Right lobe of liver (tissue), 6 donors: ENCODE results near the gene MCF2L2. TPM values are rescaled to one million over a fixed set of nuclear protein-coding genes. Genes with fewer than 3 reads are reported as not detected.

Experiments
- ATAC-seq, 4 donors: fragments of 200-7000 bp; cut with Tn5 transposase; one replicate each; pipeline ENCODE4 v1.9.1; 2020; ENCODE audit warnings: mild to moderate bottlenecking in 4 of 4, moderate library complexity in 4 of 4
- DNase-seq, 3 donors: peaks; one replicate each; pipeline ENCODE4 v3.0.0-alpha.2; 2020
- H3K27ac ChIP-seq, 3 donors: fragments of 200-600 bp; one replicate each; pipeline ENCODE4 v1.8.0; 2022
- H3K27me3 ChIP-seq, 2 donors: fragments of 200-600 bp; one replicate each; pipeline ENCODE4 v1.8.0; 2022
- H3K36me3 ChIP-seq, 4 donors: fragments of 200-600 bp; sonication (generic) in 1 of 4; one replicate each; pipeline versions ENCODE4 v1.5.1 to v1.8.0; 2017 to 2022; ENCODE audit warnings: control low read depth in 1 of 4
- H3K4me1 ChIP-seq, 4 donors: fragments of 200-600 bp; sonication (generic) in 1 of 4; one replicate each; pipeline versions ENCODE4 v1.5.1 to v1.8.0; 2017 to 2022; ENCODE audit warnings: control low read depth in 1 of 4
- H3K4me3 ChIP-seq, 3 donors: fragments of 200-600 bp; one replicate each; pipeline ENCODE4 v1.8.0; 2022
- H3K9me3 ChIP-seq, 4 donors: fragments of 200-600 bp; sonication (generic) in 1 of 4; one replicate each; pipeline versions ENCODE4 v1.5.1 to v1.8.0; 2017 to 2022; ENCODE audit warnings: control low read depth in 1 of 4
- CTCF ChIP-seq, 4 donors: fragments of 200-600 bp in 3 of 4; fragments of 450-650 bp in 1 of 4; IDR thresholded peaks; one replicate each; pipeline versions ENCODE4 v1.5.1 to v1.8.0; 2016 to 2022; ENCODE audit warnings: antibody characterized with exemption in 4 of 4, mild to moderate bottlenecking in 2 of 4
- POLR2A ChIP-seq: fragments of 450-650 bp; IDR thresholded peaks from one replicate; pipeline ENCODE4 v1.6.1; 2017; ENCODE audit warnings: antibody characterized with exemption, mild to moderate bottlenecking
- WGBS: methylation state at CpG from one replicate; pipeline ENCODE4 v1.1.6; 2018; ENCODE audit warnings: low coverage, low lambda C conversion rate; ENCODE audit not compliant: insufficient coverage; ENCODE audit errors: missing lambda C conversion rate; 5-methylcytosine and 5-hydroxymethylcytosine counted together
- intact Hi-C, 2 donors: fragments of 100-400 bp; cut with DNase I; formaldehyde crosslinking; loops; one replicate each; pipeline versions ENCODE4 v1.11.2 to v1.14.1; 2022
- total RNA-seq, 6 experiments: library from RNA; depleted of rRNA in 2 of 6; stranded (reverse); fragments of >200 nt in 2 of 6; fragmentation: NEBNext Ultra II Directional in 3 of 6; extraction: Animal tissue kit (Norgen Biotek cat#: 25700) in 3 of 6; gene quantifications; one replicate each; pipeline versions ENCODE4 v1.1.0 to v1.2.4, GENCODE V29; 2016 to 2023
- donor health status: DM: no; HTN: yes; CAD: no.
- donor health status: DM: no; HTN: no; CAD: no.
- donor health status: DM: no; HTN: no; CAD: no.
- donor health status: DM: no; HTN: yes; CAD: no.
- donor health status: DM: no; HTN: yes; CAD: no.

MCF2L2 gene
- total RNA-seq, 6 experiments from 2014 or later, result 0.07 to 0.19 (median 0.17) TPM; not detected in 1

DNA sequence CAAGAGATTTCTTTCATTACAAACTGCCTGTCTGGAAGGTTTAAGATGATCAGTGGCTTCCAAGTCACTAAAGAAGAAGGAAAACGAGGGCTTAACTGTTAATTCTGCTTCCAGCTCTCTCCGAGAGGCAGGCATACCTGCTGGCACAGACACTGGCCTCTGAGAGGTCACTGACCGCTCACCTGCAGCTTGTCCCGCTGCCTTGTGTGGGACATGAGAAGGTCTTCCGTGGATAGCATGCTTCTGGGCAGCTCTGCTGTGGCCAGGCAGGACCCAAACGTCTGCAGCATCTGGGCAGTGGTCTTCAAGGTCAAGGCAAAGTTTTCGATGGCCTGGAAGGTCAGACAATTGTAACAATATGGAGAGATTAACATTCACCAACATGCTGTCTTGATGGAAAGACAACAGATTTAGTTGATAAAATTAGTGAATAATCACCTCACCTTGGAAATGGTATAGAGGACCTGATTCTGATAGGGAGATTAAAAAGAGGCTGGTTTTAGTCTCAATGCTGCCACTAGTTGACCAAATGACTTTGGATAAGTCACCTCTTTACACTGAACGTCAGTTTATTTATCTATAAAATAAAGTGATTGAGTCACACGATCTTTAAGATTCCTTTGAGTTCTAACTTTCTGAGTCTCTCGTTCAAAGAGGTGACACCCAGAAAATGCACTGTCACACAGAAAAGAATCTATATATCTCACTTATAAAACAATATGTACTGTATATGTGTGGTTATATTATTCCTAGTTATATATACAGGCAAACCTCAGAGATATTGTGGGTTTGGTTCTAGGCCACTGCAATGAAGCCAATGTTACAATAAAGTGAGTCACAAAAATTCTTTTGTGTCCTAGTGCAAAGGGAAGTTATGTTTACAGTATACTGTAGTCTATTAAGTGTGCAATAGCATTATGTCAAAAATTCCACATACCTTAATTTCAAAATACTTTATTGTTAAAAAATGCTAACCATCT is 110.2 kb downstream of the MCF2L2 start:
- peak in 2 of 4 donors; percentile 39 to 45 for ATAC-seq
- Histone ChIP-seq H3K4me1 (no peaks in the 10 kb centered on the region), H3K4me3 (no peak overlapping the region), H3K27me3 (no peaks in the 10 kb centered on the region), H3K27ac (no peak overlapping the region), H3K9me3 (no peaks in the 10 kb centered on the region), H3K36me3 (no peaks in the 10 kb centered on the region)
- 53% methylated on average over 6 of the region's 10 CpGs for WGBS
- no peak for DNase-seq
- TF ChIP-seq POLR2A, result no peak
- TF ChIP-seq CTCF (IDR thresholded peaks at IDR 0.05), result no peak
- intact Hi-C loops, result no loop called here

DNA sequence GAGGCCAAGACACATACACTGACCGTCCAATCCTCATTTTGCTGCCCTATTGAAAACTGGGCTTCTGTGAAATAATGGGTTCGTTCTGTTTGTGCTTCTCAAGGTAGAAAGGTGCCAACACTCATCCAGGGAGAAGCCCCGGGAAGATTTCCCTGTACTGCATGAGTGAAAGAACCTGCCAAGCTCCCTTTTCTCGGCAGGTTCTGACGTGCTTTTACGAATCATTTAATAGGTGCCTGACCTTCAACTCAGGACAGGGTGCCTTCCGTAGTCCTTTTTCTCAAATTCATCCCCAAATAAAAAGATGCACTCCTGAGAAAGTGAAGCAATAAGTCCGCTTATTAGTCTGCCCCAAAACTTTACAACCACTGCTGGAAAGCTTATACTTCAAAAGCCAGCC is 111.1 kb downstream of the MCF2L2 start:
- Histone ChIP-seq H3K27me3 (no peaks in the 10 kb centered on the region), H3K36me3 (no peaks in the 10 kb centered on the region), H3K9me3 (no peaks in the 10 kb centered on the region), H3K4me1 (no peaks in the 10 kb centered on the region), H3K4me3 (no peak overlapping the region), H3K27ac (no peak overlapping the region)
- WGBS, result 88% methylated on average over 6 of the region's 8 CpGs
- DNase-seq, result no peak
- intact Hi-C loops, result no loop called here
- no peak for TF ChIP-seq CTCF (IDR thresholded peaks at IDR 0.05)
- no peak for TF ChIP-seq POLR2A
- ATAC-seq, result no peak

DNA sequence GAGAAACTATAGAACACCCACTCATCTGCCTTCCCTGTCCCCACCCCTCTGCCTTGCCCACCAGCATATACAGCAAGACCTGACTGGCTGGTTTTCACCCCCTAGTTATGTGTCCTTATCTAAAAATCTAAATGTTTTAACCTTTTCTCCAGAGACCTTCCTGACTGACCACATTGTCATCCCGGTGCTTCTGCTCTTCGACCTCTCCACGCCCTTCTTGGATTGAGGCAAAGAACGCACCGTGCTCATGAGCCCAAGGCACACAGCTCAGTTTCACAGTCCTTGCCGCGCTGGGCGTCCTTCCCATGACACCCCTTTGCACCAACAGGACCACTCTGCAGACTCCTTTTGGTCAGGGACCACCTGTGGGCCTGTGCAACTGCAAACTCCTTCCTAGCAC is 112.7 kb downstream of the MCF2L2 start:
- WGBS, result 95% methylated on average over 8 of the region's 8 CpGs
- DNase-seq (no peak), ATAC-seq (no peak)
- Histone ChIP-seq H3K36me3 (no peaks in the 10 kb centered on the region), H3K27me3 (no peaks in the 10 kb centered on the region), H3K4me3 (no peak overlapping the region), H3K4me1 (no peaks in the 10 kb centered on the region), H3K9me3 (no peaks in the 10 kb centered on the region), H3K27ac (no peak overlapping the region)
- intact Hi-C loops, result no loop called here
- no peak for TF ChIP-seq CTCF (IDR thresholded peaks at IDR 0.05)
- TF ChIP-seq POLR2A, result no peak

DNA sequence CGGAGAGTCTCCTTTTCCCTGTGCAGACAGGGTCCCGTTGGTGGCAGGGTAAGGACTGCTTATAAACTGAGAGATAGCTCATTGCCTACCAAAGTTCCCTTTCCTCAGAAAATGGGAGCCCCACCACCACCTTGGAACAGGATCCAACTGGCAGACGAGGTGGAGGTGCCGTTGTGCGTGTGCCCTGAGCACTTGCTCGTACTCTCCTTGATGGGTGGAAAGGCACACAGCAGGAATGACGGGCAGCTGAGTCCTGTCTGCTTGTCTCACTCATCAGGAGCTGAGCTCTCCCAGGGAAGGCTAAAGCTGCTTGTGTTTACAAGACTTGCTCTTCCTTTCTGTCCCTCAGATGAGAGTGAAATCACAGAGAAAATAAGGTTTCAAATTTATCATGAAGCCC is 114.7 kb downstream of the MCF2L2 start:
- Histone ChIP-seq H3K4me3 (no peak overlapping the region), H3K4me1 (peaks cover 0 to 5% (median 0%) of the 10 kb centered on the region in 4 donors), H3K9me3 (no peaks in the 10 kb centered on the region), H3K36me3 (no peaks in the 10 kb centered on the region), H3K27ac (no peak overlapping the region), H3K27me3 (no peaks in the 10 kb centered on the region)
- ATAC-seq, result no peak
- intact Hi-C loops, result no loop called here
- TF ChIP-seq CTCF (IDR thresholded peaks at IDR 0.05), result no peak
- no peak for TF ChIP-seq POLR2A
- WGBS, result 100% methylated on average over 1 of the region's 7 CpGs
- DNase-seq, result no peak
